Gastroesophageal sphincter (tissue), 4 donors: ENCODE data around the gene KIF16B. TPM values are rescaled to one million over a fixed set of nuclear protein-coding genes. Genes with fewer than 3 reads are reported as not detected.

Experiments
- ATAC-seq: fragments of 150-250 bp; one replicate; pipeline ENCODE4 v1.9.1; 2016; ENCODE audit warnings: mild to moderate bottlenecking, moderate library complexity
- H3K27ac ChIP-seq, 4 donors: fragments of 200-600 bp; sonication (generic) in 3 of 4; 1 replicate in 3 of 4; 2 replicates in 1 of 4; pipeline ENCODE4 v1.5.1; 2016 to 2019
- H3K27me3 ChIP-seq: fragments of 200-600 bp; sonication (generic); one replicate; pipeline ENCODE4 v1.5.1; 2019
- H3K36me3 ChIP-seq, 2 donors: fragments of 200-600 bp; sonication (generic); one replicate each; pipeline ENCODE4 v1.5.1; 2019; ENCODE audit warnings: control low read depth in 1 of 2
- H3K4me1 ChIP-seq, 3 donors: fragments of 200-600 bp; sonication (generic); 1 replicate in 2 of 3; 2 replicates in 1 of 3; pipeline ENCODE4 v1.5.1; 2016 to 2019; ENCODE audit warnings: control low read depth in 2 of 3
- H3K4me3 ChIP-seq, 2 donors: fragments of 200-600 bp; sonication (generic); one replicate each; pipeline ENCODE4 v1.5.1; 2019; ENCODE audit warnings: mild to moderate bottlenecking in 1 of 2, moderate library complexity in 1 of 2
- H3K9me3 ChIP-seq, 3 donors: fragments of 200-600 bp; sonication (generic); one replicate each; pipeline ENCODE4 v1.5.1; 2017 to 2019; ENCODE audit warnings: control low read depth in 2 of 3
- EP300 ChIP-seq: sonication (generic); formaldehyde crosslinking; IDR thresholded peaks from one replicate; pipeline ENCODE4 v1.6.1; 2017; ENCODE audit warnings: antibody characterized with exemption, mild to moderate bottlenecking
- POLR2A ChIP-seq, 2 donors: fragments of 450-650 bp; IDR thresholded peaks; one replicate each; pipeline ENCODE4 v1.6.1; 2017; ENCODE audit warnings: antibody characterized with exemption in 2 of 2, mild to moderate bottlenecking in 2 of 2, moderate library complexity in 1 of 2
- POLR2AphosphoS5 ChIP-seq: sonication (generic); formaldehyde crosslinking; IDR thresholded peaks from one replicate; pipeline ENCODE4 v1.6.1; 2017; ENCODE audit warnings: antibody characterized with exemption
- WGBS, 2 donors: methylation state at CpG; one replicate each; pipeline ENCODE4 v1.1.5; 2018; ENCODE audit warnings: low coverage in 1 of 2; 5-methylcytosine and 5-hydroxymethylcytosine counted together
- total RNA-seq, 4 donors: library from RNA; depleted of rRNA; stranded (reverse); fragments of >200 nt; gene quantifications; one replicate each; pipeline ENCODE4 v1.1.0, GENCODE V29; 2016
- TF ChIP-seq, protein P1 (sequence below), 4 experiments: fragments of 200-600 bp in 2 of 4; fragments of 450-650 bp in 2 of 4; sonication (generic) in 1 of 4; IDR thresholded peaks; one replicate each; pipeline ENCODE4 v1.5.1; 2017 to 2019; ENCODE audit warnings: antibody characterized with exemption in 4 of 4, mild to moderate bottlenecking in 2 of 4, moderate library complexity in 2 of 4

KIF16B gene
- total RNA-seq, 4 donors from 2014 or later = 15.9 to 26.6 (median 22.2) TPM

DNA sequence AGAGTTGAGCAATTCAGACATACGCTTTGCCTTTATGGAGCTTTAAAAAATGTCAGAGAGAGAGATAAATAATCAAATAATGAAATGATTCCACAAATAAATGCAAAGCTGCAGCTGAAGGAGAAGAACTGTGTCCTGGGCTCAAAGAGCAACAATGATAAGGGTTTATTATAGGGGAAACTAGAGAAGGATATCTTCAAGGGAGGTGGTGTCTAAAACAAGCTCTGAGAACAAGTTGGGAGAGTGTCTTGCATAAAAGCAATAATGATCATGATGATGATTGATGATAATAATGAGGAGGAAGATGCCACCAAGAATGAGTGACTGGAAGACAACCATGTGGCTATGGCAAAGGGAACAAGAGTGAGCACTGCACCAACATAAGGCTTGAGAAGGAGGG lies 164.3 kb downstream of the KIF16B start:
- no peak for TF ChIP-seq EP300
- no peak for TF ChIP-seq POLR2A (IDR thresholded peaks at IDR 0.05)
- no peak for TF ChIP-seq POLR2AphosphoS5
- TF ChIP-seq, protein P1, sequence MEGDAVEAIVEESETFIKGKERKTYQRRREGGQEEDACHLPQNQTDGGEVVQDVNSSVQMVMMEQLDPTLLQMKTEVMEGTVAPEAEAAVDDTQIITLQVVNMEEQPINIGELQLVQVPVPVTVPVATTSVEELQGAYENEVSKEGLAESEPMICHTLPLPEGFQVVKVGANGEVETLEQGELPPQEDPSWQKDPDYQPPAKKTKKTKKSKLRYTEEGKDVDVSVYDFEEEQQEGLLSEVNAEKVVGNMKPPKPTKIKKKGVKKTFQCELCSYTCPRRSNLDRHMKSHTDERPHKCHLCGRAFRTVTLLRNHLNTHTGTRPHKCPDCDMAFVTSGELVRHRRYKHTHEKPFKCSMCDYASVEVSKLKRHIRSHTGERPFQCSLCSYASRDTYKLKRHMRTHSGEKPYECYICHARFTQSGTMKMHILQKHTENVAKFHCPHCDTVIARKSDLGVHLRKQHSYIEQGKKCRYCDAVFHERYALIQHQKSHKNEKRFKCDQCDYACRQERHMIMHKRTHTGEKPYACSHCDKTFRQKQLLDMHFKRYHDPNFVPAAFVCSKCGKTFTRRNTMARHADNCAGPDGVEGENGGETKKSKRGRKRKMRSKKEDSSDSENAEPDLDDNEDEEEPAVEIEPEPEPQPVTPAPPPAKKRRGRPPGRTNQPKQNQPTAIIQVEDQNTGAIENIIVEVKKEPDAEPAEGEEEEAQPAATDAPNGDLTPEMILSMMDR (IDR thresholded peaks at IDR 0.05) = no peak
- Histone ChIP-seq H3K27me3 (no peaks in the 10 kb centered on the region), H3K36me3 (peaks cover 2 to 51% of the 10 kb centered on the region in 2 donors), H3K4me1 (no peaks in the 10 kb centered on the region), H3K9me3 (peaks cover 0 to 22% (median 0%) of the 10 kb centered on the region in 3 donors), H3K27ac (no peak overlapping the region), H3K4me3 (no peak overlapping the region)
- WGBS, 2 donors = 88% methylated on average over 1 of the region's 1 CpG; no CpG with 5 or more reads in 1 of the 2 donors
- ATAC-seq = no peak

DNA sequence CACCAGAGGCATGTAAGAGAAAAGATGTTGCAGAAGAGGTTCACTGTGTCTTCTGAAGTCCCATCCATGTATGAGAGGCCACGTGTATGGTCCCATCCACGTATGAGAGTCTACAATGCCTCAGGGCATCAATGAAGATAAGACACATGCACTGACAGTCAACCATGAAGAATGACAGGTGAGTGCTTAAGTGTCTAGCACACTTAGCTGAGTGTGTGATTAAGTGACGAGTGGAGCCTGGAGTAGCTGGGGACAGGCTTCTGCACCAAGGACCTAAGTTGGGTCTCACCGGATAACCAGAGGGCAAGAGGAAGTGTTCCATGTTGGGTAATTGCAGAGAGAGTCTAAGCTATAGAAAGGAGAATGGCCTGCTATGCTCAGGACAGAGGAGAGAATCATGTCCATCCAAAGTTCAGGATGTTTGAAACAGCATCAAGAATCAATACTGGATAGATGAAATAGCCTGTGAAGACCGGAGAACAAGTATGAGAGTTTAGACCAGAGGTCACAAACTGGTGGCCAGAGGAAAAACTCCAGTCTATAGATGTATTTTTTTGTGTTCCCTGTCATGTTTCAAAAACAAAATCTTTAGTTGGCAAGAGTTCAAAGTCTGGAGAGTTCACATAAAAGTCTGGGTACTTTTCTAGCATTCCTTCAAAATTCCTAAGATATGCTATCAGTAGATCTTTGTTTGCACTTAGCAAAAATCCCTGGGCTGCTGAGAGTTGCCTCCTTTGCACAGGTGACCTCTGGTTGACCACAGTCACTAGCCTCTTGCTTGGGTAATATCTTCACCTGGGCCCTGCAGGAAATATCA lies 165.8 kb downstream of the KIF16B start:
- no peak overlapping the region for H3K4me3 ChIP-seq
- 92% methylated on average over 4 to 5 of the region's 5 CpGs for whole genome bisulfite sequencing, 2 donors
- no peak for ATAC-seq
- H3K4me1 ChIP-seq = no peaks in the 10 kb centered on the region
- peaks cover 0 to 20% (median 0%) of the 10 kb centered on the region in 3 donors for H3K9me3 ChIP-seq
- H3K27me3 ChIP-seq = no peaks in the 10 kb centered on the region
- H3K27ac ChIP-seq = no peak overlapping the region
- H3K36me3 ChIP-seq = peaks cover 2 to 63% of the 10 kb centered on the region in 2 donors
- TF ChIP-seq POLR2AphosphoS5 (no peak), EP300 (no peak), POLR2A (IDR thresholded peaks at IDR 0.05) (no peak)
- TF ChIP-seq, protein P1 (IDR thresholded peaks at IDR 0.05) = no peak

DNA sequence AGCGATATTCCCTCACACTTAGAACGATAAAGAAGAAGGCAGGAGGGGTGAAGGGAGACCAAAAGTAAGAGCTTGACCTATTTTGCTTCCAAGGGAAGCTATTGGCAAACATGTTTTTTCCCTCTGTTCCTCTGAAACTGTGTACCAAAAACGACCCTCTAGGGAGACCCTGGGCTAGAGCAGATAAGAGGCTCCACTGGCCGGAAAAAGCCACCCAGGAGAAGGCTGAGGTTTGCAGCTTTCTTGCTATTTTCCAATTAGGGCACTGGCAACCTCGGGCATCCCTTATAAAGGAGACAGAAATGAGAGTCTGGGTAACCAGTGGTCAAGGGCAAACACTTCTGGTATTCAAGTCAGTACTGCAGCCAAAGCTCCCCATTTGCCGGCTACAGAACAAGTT lies 168.0 kb downstream of the KIF16B start:
- Histone ChIP-seq H3K4me3 (no peak overlapping the region), H3K27me3 (no peaks in the 10 kb centered on the region), H3K9me3 (no peaks in the 10 kb centered on the region), H3K4me1 (no peaks in the 10 kb centered on the region), H3K36me3 (peaks cover 2 to 65% of the 10 kb centered on the region in 2 donors), H3K27ac (no peak overlapping the region)
- no peak for ATAC-seq
- WGBS, 2 donors = 68 to 83% methylated on average over 4 of the region's 6 CpGs
- TF ChIP-seq POLR2AphosphoS5 = no peak
- TF ChIP-seq EP300 = no peak
- TF ChIP-seq POLR2A (IDR thresholded peaks at IDR 0.05) = no peak
- TF ChIP-seq, protein P1 (IDR thresholded peaks at IDR 0.05) = no peak

DNA sequence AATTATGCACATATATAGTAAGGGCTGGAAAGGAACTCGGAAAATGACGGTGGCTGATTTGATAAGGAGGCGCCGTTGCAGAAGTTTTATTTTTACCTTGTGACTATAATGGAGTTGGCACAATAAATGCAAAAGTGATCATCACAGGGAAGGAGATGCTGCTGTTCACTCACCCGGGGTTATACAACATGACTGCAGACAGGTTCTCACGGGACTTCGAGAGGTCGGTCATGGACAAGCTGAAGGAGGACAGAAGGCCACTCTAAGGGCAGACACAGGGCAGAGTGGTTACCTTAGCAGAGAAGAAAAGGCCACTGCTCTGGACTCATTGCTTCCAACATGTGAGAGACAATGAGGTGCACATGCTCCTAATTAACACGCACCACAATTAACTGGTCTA lies 168.6 kb downstream of the KIF16B start:
- no peaks in the 10 kb centered on the region for H3K9me3 ChIP-seq
- H3K27me3 ChIP-seq = no peaks in the 10 kb centered on the region
- H3K27ac ChIP-seq = no peak overlapping the region
- no peak overlapping the region for H3K4me3 ChIP-seq
- TF ChIP-seq EP300 = no peak
- no peak for TF ChIP-seq POLR2AphosphoS5
- TF ChIP-seq, protein P1 (IDR thresholded peaks at IDR 0.05) = no peak
- TF ChIP-seq POLR2A (IDR thresholded peaks at IDR 0.05) = no peak
- 79 to 95% methylated on average over 6 to 9 of the region's 9 CpGs for WGBS, 2 donors
- no peaks in the 10 kb centered on the region for H3K4me1 ChIP-seq
- peaks cover 2 to 70% of the 10 kb centered on the region in 2 donors for H3K36me3 ChIP-seq
- no peak for ATAC-seq

DNA sequence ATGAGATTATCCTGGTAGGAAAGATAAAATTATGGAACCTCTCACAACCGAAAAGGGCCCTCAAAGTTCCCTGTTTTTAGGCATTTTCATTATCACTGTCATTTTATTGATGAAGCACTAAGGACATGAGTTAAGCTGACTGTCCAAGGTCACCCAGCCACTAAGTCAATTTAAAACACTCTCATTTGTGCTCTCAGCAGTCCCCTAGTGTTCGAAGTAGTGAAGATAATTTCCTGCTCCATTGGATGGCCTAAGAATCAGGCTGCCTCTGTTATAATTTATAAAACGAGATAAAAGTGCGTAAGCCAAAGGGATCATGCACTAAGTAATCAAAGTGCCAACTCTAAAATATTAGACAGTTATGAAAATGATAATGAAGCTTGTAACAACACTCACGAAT lies 169.1 kb downstream of the KIF16B start:
- no peaks in the 10 kb centered on the region for H3K4me1 ChIP-seq
- ATAC-seq = no peak
- H3K27me3 ChIP-seq = no peaks in the 10 kb centered on the region
- no peak overlapping the region for H3K4me3 ChIP-seq
- H3K27ac ChIP-seq = no peak overlapping the region
- TF ChIP-seq POLR2A (IDR thresholded peaks at IDR 0.05) (no peak), EP300 (no peak), POLR2AphosphoS5 (no peak)
- TF ChIP-seq, protein P1 (IDR thresholded peaks at IDR 0.05) = no peak
- H3K9me3 ChIP-seq = no peaks in the 10 kb centered on the region
- H3K36me3 ChIP-seq = peaks cover 2 to 71% of the 10 kb centered on the region in 2 donors
- 83 to 94% methylated on average over 5 of the region's 5 CpGs for WGBS, 2 donors
